Stimulated activated CD4-positive, alpha-beta T cell treated with anti-CD3 and anti-CD28 coated beads, TNF-alpha, amount 100 ng/mL, for 4 hours (primary cell): ENCODE data around the gene PDE4B.
"Not testable (repeated sequence)": the region's sequence is repeated elsewhere in the genome, so short reads cannot be mapped to it uniquely, and the experiment has no call there.

Experiments
- DNase-seq, 3 experiments: peaks; one replicate each; pipeline ENCODE4 v3.0.0-alpha.2; 2020; ENCODE audit warnings: low read depth in 3 of 3

PDE4B gene

DNA sequence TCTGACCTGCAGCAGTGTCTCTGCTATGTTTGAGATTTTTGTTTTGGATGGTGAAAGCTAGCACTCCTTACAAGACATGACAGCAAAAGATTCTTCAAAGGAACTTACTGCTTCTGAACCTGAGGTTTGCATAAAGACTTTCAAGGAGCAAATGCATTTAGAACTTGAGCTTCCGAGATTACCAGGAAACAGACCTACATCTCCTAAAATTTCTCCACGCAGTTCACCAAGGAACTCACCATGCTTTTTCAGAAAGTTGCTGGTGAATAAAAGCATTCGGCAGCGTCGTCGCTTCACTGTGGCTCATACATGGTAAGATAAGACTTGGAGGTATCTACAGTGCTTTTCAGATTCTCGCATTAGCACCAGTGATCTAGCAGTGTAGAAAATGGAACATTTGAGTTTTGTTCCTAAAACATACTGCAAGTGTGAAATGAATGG lies 200.2 kb downstream of the PDE4B start:
- no peak for DNase-seq

DNA sequence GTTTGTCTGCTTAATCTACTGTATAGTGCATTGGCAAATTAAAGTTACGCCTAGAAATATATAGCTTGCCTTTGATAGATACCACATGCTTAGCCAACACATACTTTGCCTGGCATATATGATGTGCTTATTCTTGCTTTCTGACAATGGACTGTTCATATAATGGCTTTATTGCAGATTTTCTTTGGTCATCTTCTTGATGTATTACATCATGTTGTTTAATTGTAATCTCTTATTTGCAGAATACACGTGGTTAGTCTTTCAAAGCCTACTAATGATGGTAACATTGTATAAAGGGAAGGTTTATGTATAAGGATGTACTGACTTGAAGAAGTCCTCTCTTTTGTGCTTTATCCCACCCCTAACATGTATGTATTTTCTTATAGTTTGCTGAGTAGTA lies 201.5 kb downstream of the PDE4B start:
- DNase-seq, result no peak

DNA sequence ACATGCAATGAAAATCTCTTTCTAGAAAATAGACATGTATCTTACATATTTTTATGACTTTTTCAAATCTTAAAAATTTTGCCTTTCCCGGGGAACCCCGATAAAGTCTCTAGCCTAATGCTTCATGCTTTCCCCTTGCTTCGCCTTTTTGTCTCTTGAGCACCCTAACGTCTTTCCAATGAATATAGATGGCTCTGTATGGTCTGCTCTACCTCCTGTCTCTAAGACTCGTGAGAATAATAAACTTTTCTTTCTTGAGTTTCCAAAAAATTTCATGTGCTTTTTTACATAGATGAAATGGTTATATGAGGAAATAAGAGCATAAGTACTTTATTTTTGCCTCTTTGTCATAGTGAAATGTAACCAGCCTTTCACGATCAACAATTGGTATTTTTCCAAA lies 202.6 kb downstream of the PDE4B start:
- DNase-seq, result no peak

DNA sequence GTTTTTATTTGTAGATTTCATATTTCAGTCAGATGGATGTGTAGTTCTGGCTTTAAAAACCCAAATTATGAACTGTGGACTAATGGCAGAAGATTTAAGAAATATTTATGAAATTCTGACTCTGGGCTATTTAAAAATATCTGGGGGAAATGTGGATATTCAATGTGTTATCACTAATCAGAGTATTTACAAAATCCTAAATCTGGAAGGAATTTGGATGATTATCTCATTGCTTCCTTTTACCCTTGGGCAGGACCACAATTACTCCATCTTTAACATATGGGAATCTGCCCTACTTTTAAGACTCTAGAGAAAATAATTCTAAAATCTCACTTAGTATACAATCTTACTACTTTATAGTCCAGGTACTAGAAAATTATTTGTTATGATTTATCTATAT lies 203.2 kb downstream of the PDE4B start:
- DNase-seq, result no peak

DNA sequence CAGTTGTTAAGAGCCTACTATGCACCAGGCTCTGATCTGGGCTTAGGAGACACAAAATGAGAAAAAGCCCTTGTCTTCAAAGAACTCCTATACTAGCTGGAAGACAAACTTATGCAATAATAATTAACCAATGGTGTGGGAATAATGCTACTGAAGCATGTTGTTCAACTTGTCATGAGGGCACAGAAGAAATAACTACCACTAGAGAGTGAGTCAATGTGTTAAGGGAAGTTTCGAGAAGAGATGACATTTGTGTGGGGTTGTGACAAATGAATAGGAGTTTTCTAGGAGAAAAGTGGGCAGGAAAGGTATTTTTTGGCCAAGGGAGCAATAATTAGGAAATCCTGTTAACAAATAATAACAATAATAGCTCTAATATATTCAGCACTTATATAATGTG lies 205.0 kb downstream of the PDE4B start:
- no peak for DNase-seq

DNA sequence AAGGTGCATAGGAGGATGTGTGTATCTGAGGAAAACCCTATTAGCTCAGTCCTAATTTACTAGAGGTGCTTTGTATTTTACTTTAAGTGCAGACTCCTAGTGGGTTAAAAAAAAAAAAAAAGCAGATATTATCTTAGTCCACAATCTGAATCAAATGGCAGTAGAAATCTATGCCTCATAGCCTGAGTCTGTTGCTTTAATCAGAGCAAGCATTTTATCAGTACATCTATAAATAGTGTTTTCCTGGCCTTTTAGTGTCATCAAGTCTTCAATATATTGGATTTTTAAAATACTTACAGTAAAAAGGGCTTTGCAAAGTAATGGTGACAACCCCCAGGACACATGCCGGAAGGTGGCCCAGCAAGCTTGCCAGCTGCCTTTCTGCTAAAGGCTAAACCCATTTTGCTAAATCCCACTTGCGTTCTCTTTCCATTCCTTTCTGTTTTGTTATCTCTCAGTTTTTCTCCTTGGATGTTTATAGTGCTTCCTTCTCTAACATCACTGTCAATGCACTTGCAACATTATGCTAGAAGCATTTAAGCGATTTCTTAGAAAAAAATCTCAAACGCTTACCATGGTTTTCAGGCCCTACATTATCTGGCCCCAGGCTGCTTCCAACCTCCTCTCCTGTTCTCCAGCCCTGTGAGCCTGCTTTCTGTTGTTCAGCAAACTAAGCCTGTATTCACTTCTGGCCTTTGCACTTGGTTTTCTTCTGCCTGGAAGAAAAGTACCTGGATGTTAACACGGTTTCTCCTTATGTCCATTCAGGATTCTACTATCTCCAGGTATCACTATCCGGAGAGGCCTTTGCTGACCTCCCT lies 206.3 kb downstream of the PDE4B start:
- no peak for DNase-seq

DNA sequence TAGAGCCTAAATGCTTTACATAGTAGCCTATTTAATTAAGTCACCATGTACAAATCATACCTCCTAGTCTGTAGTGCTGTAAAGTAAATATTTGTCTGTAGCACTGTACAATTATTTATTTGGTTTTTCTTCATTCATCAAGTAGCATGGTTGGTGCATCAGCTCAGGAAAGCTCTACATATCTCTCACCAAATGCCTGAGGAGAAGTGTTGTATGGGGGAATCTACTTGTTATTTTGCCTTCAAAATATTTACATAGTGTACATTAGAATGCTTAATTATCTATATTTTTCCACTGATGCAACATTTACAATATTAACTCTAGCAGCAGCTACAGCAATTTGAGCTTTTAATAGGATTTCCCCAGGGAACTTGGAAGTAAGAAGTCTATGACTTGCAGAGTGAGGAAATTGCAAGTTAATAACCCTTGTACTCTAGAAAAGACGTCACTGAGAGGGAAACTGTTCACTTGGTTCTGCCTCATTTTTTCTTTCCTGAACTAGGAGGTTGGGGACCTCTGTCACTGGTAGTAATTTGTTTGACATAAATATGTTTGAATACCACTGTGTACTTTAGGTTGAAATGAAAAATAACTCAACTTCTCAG lies 207.4 kb downstream of the PDE4B start:
- DNase-seq, result no peak

DNA sequence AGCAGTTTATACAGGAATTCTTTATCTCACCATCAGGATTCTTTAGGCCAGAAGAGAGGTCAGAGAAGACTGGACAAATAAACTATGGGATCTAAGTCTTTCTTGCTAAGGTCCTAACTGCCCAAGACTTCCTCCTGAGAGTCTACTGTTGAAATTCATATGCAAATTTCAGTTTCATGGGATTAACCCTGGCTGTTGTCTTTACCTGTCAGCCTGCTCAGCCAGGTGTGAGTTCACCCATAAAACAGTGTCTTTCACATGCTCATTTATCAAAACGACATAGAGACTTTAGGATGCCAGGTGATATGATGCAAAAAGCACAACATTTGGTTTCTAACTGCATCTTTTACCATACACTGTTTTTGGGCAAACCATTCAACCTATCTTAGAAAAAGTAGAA lies 211.0 kb downstream of the PDE4B start:
- DNase-seq, result no peak

DNA sequence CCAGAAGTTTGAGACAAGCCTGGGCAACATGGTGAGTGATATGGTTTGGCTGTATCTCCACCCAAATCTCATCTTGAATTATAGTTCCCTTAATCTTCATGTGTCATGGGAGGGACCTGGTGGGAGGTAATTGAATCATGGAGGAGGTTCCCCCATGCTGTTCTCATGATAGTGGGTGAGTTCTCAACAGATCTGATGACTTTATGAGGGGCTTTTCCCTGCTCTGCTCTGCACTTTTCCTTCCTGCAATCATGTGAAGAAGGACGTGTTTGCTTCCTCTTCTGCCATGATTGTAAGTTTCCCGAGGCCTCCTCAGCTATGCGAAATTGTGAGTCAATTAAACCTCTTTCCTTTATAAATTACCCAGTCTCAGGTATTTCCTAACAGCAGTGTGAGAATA lies 213.8 kb downstream of the PDE4B start:
- not testable (repeated sequence) for DNase-seq

DNA sequence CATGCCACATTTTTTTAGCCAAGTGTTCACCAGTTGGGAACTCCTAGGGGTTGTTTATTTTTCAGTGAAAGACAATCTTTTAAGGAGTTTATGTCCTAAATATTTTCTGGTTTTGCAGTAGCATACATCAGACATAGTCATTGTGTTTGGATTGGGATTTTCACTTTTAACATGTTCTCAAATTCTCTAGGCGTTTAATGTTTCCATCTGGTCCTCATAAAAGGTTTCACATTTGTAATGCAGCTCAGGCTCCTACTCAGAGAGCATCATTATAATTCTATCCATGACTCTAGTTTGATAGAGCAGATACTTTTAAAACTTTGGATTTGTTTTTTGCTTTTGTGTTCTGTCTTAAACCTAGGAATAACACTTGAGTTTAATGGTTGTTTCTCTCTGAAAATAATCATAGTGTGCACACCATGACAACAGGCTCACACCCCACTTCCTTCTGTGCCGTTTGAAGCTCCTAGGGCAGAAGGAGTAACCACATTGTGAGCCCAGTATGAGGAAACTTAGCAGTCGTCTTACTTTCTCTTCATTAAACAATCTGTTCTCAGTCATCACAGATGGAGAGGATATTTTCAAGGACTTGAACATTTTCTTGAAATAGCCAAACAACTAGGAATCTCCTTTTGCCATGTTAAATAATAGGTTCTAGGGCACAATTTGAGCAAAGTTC lies 219.6 kb downstream of the PDE4B start:
- no peak for DNase-seq

DNA sequence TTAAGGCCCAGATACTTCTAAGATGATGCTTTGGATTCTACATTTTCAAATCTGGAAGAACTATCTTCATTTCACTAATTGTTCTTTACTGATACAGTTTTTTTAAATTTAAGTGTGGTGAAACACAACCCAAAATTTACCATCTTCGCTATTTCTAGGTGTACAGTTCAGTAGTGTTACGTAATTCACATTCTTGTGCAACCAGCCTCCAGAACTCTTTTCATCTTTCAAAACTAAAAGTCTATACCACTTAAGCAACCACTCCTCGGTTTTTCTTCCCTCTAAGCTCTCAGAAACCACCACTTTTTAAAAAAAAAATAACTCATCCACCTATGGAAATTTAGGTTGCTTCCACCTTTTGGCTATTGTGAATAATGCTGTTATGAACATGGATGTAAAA lies 220.7 kb downstream of the PDE4B start:
- DNase-seq, result no peak

DNA sequence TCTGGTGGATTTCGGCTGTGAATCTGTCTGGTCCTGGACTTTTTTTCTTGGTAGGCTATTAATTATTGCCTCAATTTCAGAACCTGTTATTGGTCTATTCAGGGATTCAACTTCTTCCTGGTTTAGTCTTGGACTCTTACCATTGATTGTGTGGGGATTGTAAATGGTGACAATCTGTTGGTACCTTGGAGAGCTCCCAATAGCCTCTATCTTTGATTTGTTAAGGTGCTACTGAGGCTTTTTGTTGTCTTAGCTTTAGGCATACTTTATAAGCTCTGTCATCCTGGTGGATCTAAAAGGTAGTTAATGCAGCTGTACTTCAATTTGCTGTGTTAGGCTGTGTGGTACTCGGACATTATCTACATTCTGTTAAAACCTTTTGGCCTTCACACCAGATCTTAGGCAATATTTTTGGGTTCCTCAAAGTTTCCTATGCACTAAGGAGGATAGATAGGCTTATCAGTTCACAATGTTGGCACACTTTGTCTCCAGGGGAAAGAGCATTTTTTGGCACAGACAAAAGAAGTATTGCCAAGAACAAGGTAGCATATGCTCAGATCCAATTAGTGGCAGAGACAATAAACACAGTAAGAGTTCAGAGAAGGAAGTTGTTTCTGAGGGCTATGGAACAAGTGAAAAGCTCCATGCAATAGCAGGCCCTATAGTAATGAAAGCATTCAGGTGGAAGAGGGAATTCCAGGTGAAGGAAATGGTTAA lies 230.4 kb downstream of the PDE4B start:
- no peak for DNase-seq

DNA sequence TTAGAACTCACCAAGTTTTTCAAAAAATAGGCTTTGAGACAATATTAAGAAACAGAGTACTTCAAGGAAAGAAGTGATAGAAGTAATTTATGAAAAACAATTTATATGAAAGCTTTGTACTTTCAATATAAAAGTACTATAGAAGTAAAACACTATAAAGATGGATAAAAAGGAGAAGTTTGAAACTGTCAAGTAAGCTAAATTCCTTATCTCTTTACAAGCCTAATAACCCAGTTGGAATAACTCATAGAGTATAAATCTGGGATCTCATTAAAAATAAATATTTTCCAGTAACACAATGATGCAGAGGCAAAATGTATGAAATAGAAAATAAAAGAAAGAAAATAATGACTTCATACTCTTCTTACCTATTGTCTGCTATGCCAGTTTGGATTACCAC lies 232.5 kb downstream of the PDE4B start:
- DNase-seq, result no peak

DNA sequence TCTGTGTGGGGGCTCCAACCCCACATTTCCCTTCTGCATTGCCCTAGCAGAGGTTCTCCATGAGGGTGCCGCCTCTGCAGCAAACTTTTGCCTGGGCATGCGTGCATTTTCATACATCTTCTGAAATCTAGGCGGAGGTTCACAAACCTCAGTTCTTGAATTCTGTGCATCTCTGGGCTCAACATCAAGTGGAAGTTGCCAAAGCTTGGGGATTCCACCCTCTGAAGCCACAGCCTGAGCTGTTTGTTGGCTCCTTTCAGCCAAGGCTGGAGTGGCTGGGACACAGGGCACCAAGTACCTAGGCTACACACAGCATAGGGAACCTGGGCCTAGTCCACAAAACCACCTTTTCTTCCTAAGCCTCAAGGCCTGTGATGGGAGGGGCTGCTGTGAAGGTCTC lies 235.3 kb downstream of the PDE4B start:
- DNase-seq, result no peak

DNA sequence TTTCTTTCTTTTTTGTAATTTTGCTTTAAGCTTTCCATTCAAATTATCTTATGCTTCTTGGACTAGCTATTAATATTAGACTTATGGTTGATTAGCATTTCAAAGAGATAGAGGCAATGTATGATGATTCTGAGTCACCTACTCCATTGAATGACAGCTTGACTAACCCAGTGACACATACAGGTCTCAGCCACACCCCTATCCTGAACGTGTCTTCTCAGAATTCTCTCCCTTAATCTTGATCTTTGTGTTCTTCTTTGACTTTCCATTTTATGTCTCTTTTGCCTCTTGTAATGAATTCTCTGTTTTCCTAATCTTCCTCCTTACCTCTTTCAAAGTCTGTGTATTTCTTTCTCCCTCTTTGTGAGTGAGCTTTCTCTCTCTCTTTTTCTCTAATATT lies 241.1 kb downstream of the PDE4B start:
- DNase-seq, result no peak

DNA sequence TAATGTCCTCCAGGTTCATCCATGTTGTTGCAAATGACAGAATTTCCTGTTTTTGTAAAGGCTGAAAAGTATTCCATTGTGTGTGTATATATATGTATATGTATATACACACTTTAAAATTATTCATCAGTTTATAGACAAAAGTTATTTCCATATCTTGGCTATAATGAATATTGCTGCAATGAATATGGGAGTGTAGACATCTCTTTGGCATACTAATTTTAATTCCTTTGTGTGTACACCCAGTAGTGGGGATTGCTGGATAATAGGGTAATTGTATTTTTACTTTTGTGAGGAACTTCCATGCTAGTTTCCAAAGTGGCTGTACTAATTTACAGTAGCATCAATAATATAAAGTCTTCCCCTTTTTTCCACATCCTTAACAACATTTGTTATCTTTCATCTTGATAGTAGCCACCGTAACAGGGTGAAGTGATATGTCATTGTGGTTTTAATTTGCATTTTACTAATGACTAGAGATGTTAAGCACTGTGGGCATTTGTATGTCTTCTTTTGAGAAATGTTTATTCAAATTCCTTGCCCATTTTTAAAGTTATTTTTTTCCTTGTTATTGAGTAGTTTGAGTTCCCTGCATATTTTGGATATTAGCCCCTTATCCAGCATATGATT lies 243.0 kb downstream of the PDE4B start:
- DNase-seq, result no peak

DNA sequence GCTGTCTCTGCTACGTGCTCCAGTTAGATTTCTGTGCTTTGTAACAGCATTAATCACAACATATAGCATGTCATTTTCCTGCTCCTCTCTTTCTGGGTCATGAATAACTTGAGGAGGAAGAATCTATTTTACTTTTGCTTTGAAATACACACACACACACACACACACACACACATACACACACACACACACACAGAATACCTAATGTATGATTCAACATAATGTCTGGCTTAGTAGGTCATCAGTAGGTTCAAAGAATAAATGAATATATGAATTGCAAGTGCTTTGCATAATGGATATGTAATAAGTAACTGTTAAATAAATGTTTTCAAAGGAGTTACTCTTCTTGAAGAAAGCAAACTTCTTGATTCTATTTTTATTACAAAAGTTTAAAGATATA lies 249.0 kb downstream of the PDE4B start:
- no peak for DNase-seq

DNA sequence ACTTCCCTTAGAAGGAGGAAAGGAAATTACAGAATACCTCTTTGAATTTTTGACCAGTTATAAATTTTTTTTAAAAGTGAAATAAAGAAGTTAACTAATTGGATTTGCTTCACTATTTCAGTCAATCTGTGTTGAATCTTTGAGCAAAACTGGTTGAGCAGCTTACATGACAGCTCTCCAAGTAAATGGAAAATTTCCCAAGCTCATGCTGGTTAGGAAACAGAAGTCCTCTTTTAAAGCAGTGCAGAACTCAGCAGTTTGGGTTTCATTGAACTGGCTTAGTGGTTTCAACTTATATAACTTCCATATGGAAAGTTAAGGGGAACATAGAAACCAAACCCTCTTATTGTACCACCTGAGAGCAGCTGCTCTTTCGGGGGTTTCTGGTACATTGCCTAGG lies 250.5 kb downstream of the PDE4B start:
- no peak for DNase-seq

DNA sequence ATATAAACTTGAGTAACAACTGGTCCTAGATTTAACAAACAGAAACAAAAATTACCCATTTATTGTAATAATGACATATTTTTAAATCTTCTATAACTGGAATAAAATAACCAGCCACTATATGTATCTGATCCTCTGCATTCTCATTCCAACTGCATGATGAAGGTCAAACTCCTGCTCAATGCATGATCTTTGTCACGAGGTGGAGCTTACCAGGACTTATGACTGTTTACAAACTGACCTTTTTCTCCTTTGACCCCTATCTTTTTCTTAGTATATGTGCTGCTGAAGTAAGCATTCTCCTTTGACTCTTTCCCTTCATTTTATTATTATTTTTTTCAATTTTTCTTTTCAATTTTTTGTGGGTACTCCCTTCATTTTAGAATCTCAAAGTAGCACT lies 252.2 kb downstream of the PDE4B start:
- no peak for DNase-seq

DNA sequence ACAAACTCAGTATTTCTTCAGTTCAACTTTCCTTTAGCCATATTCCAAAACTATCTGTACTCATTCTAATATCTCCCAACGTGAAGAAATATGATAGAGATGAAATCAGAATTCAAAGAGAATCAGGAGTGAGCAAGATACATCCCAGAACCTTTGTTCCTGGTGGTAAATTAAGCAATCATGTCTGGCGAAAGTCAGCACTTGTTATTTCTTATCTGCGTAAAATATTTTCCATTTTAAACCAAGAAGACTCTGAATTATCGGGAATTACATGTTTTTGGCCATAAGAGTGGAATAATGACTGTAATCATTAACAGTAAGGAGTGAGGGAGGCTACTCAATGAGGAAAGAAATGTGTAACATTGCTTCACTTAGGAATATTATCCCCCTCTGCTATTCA lies 253.7 kb downstream of the PDE4B start:
- DNase-seq, result no peak

DNA sequence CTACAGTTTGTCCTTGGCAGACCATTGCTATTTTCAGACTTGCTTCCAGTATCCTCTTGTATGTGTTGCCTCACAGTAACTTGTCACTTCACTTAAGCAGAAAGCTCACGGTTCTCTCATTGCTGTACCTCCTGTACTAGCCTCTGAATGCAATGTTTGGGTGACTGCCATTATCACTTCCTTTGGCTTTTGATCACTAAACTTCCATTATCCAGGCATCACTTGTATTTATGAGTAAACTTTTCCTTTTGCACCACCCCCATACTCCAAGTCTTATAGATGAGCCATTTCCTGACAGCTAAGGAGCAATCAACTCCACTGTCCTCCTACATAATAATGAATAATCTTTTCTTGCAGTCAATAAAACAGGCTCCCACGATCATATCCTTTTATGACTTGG lies 255.3 kb downstream of the PDE4B start:
- no peak for DNase-seq

DNA sequence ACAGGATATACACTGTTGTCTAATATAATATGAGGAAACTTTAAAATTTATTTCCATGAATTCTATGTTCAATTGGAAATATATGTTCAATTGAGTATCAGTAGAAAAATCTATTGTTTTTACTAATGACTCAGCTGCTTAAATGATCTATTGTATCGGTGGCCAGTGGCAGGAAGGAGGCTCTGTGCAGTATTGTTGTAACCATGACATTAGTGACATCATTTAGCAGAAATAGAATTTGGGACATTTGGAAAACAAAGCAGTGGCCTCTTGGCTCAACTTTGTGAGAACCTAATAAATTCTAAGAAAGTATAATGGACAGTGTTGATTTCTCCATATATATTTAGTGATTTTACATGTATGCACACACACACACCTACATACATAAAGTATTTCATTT lies 257.4 kb downstream of the PDE4B start:
- no peak for DNase-seq
